Liver (tissue), 9 donors: ENCODE results near the gene CYP4F3. TPM values are rescaled to one million over a fixed set of nuclear protein-coding genes. Genes with fewer than 3 reads are reported as not detected.
A peak's percentile ranks its signal among the peaks of the same experiment; 100 is the strongest.

Experiments used
- DNase-seq: peaks from one replicate; pipeline ENCODE4 v3.0.0-alpha.2; 2017; ENCODE audit warnings: low spot score
- H3K27ac ChIP-seq, 2 donors: one replicate each; pipeline ENCODE4 v1.7.0; 2013; ENCODE audit warnings: inconsistent platforms in 2 of 2, low read length in 2 of 2, control low read depth in 1 of 2, low read depth in 1 of 2, mild to moderate bottlenecking in 1 of 2
- H3K27me3 ChIP-seq, 4 donors: one replicate each; pipeline versions ENCODE4 v1.6.1 to v1.7.0; 2013; ENCODE audit warnings: low read length in 3 of 4, inconsistent platforms in 1 of 4, mild to moderate bottlenecking in 1 of 4, moderate library complexity in 1 of 4; ENCODE audit not compliant: control insufficient read depth in 4 of 4, insufficient read depth in 4 of 4
- H3K36me3 ChIP-seq, 4 donors: one replicate each; pipeline versions ENCODE4 v1.6.1 to v1.7.0; 2013; ENCODE audit warnings: low read length in 3 of 4, mild to moderate bottlenecking in 3 of 4, low read depth in 1 of 4, moderate library complexity in 1 of 4; ENCODE audit not compliant: control insufficient read depth in 4 of 4, insufficient read depth in 3 of 4
- H3K4me1 ChIP-seq, 4 donors: one replicate each; pipeline versions ENCODE4 v1.6.1 to v1.7.0; 2013; ENCODE audit warnings: low read length in 3 of 4, mild to moderate bottlenecking in 3 of 4, moderate library complexity in 1 of 4; ENCODE audit not compliant: control insufficient read depth in 4 of 4, insufficient read depth in 4 of 4
- H3K4me3 ChIP-seq, 3 donors: one replicate each; pipeline versions ENCODE4 v1.6.1 to v1.7.0; 2013; ENCODE audit warnings: low read length in 3 of 3, control low read depth in 1 of 3, low read depth in 1 of 3, mild to moderate bottlenecking in 1 of 3
- H3K9ac ChIP-seq, 2 donors: one replicate each; pipeline ENCODE4 v1.7.0; 2013; ENCODE audit warnings: low read length in 2 of 2, mild to moderate bottlenecking in 2 of 2, moderate library complexity in 2 of 2, control low read depth in 1 of 2, low read depth in 1 of 2
- H3K9me3 ChIP-seq, 4 donors: one replicate each; pipeline versions ENCODE4 v1.6.1 to v1.7.0; 2013; ENCODE audit warnings: low read length in 3 of 4; ENCODE audit not compliant: control insufficient read depth in 4 of 4
- EGR1 ChIP-seq, 2 donors: IDR thresholded peaks; 2 replicates each; pipeline ENCODE4 v1.6.1; 2016 to 2018; ENCODE audit warnings: antibody characterized with exemption in 2 of 2, low read depth in 2 of 2
- FOXA2 ChIP-seq: IDR thresholded peaks from 2 replicates; pipeline ENCODE4 v1.6.1; 2016; ENCODE audit warnings: antibody characterized with exemption
- HNF4A ChIP-seq, 2 donors: conservative IDR thresholded peaks; 2 replicates each; pipeline ENCODE4 v1.6.1; 2016; ENCODE audit warnings: antibody characterized with exemption in 2 of 2, mild to moderate bottlenecking in 2 of 2
- JUND ChIP-seq, 2 donors: IDR thresholded peaks; 2 replicates each; pipeline ENCODE4 v1.6.1; 2016; ENCODE audit warnings: antibody characterized with exemption in 2 of 2
- NR2F2 ChIP-seq: IDR thresholded peaks from 2 replicates; pipeline ENCODE4 v1.6.1; 2016; ENCODE audit warnings: antibody characterized with exemption
- RAD21 ChIP-seq, 2 donors: IDR thresholded peaks; 2 replicates each; pipeline ENCODE4 v1.6.1; 2016; ENCODE audit warnings: antibody characterized with exemption in 2 of 2, mild to moderate bottlenecking in 2 of 2
- RXRA ChIP-seq, 2 donors: IDR thresholded peaks; 2 replicates each; pipeline ENCODE4 v1.6.1; 2017 to 2018; ENCODE audit warnings: antibody characterized with exemption in 2 of 2, mild to moderate bottlenecking in 1 of 2
- SP1 ChIP-seq: IDR thresholded peaks from 2 replicates; pipeline ENCODE4 v1.6.1; 2018; ENCODE audit warnings: antibody characterized with exemption, mild to moderate bottlenecking
- TAF1 ChIP-seq: conservative IDR thresholded peaks from 2 replicates; pipeline ENCODE4 v1.6.1; 2016; ENCODE audit warnings: antibody characterized with exemption, mild to moderate bottlenecking
- YY1 ChIP-seq: IDR thresholded peaks from 2 replicates; pipeline ENCODE4 v1.6.1; 2016; ENCODE audit warnings: antibody characterized with exemption, mild to moderate bottlenecking
- WGBS: extraction: QIAGEN DNeasy Blood & Tissue Kit; methylation state at CpG from one replicate; pipeline ENCODE4 v1.1.7; 2013; 5-methylcytosine and 5-hydroxymethylcytosine counted together
- polyA plus RNA-seq, 2 donors: library from polyadenylated mRNA; stranded (reverse) in 1 of 2; unstranded in 1 of 2; fragments of 200-250 nt in 1 of 2; fragments of >200 nt in 1 of 2; fragmentation: Nextera tagmentation in 1 of 2; extraction: Ambion mirVana in 1 of 2; gene quantifications; one replicate each; pipeline versions ENCODE4 v1.2.1 to v1.2.3, GENCODE V29; 2013 to 2015
- total RNA-seq, 2 donors: library from RNA; depleted of rRNA; stranded (reverse); fragments of >200 nt; gene quantifications; one replicate each; pipeline ENCODE4 v1.2.3, GENCODE V29; 2014
- TF ChIP-seq, protein P1 (sequence below): fragments of 150-350 bp; IDR thresholded peaks from 2 replicates; pipeline ENCODE4 v1.5.1; 2017; ENCODE audit warnings: improper control_type of control experiment, low read depth, low read length; ENCODE audit not compliant: missing input control
- TF ChIP-seq, protein P2 (sequence below): IDR thresholded peaks from 2 replicates; pipeline ENCODE4 v1.6.1; 2016; ENCODE audit warnings: antibody characterized with exemption
- TF ChIP-seq, protein P3 (sequence below): IDR thresholded peaks from 2 replicates; pipeline ENCODE4 v1.6.1; 2016; ENCODE audit warnings: antibody characterized with exemption
- TF ChIP-seq, protein P4 (sequence below): IDR thresholded peaks from 2 replicates; pipeline ENCODE4 v1.6.1; 2016; ENCODE audit warnings: antibody characterized with exemption
- donor health status: healthy.
- donor health status: healthy.
- donor health status: healthy.
- donor health status: healthy.
- donor health status: healthy.

Gene CYP4F3
- total and polyA plus RNA-seq, 4 donors = 58.4 to 168 (median 128) TPM

DNA sequence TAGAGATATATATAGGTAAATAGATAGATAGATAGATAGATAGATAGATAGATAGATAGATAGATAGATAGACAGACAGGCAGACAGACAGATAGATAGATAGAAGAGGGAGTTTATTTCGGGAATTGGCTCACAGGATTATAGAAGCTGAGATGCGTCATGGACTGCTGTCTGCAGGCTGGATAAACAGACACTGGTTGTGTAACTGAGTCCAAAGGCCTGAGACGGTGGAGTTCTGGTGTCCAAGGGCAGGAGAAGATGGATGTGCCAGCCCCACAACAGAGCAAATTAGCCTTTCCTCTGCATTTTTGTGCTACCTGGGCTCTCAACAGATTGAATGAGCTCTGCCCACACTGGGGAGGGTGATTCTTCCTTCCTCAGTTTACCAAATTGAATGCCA is 2.7 kb downstream of the CYP4F3 start (continued):
- TF ChIP-seq, protein P1, sequence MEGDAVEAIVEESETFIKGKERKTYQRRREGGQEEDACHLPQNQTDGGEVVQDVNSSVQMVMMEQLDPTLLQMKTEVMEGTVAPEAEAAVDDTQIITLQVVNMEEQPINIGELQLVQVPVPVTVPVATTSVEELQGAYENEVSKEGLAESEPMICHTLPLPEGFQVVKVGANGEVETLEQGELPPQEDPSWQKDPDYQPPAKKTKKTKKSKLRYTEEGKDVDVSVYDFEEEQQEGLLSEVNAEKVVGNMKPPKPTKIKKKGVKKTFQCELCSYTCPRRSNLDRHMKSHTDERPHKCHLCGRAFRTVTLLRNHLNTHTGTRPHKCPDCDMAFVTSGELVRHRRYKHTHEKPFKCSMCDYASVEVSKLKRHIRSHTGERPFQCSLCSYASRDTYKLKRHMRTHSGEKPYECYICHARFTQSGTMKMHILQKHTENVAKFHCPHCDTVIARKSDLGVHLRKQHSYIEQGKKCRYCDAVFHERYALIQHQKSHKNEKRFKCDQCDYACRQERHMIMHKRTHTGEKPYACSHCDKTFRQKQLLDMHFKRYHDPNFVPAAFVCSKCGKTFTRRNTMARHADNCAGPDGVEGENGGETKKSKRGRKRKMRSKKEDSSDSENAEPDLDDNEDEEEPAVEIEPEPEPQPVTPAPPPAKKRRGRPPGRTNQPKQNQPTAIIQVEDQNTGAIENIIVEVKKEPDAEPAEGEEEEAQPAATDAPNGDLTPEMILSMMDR = no peak
- TF ChIP-seq SP1 = peak; percentile 82

DNA sequence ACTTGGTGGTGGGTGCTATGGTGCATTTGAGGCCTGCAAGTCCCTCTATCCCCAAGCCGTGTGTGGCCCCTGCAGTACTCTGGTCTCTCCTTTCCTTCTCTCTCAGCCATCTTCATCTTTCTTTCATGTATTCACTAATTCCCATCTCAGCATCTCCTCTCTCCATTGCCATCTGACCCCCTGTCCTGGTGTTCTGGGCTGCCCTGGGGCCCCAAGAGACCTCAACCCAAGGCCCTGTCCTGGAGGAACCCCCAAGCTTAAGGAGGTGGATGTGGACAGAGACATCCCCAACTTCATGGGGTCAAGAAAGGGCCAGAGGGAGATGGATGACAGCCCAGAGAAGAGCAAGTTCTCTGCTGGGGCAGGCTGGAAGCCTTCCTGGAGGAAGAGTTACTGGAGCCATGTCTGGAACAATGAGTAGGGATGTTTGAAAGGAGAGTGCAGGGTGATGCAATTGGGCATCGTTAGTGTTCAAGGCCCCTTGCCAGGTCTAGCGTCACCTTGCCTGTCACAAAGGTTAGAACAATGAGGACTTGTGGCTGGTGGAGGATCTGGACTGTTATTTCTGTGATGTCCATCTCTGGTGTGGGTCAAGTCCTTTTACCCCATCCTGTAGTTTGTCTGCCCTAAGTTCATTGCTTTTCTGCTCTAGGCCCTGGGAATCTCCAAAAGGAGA is 3.5 kb downstream of the CYP4F3 start:
- DNase-seq = no peak
- H3K27ac ChIP-seq = peak overlapping the region; percentile 78 to 99
- peak overlapping the region; percentile 17 to 94 (median 36) for H3K4me3 ChIP-seq
- H3K9me3 ChIP-seq = no peaks in the 10 kb centered on the region
- H3K36me3 ChIP-seq = peaks cover 0 to 27% (median 18%) of the 10 kb centered on the region in 4 donors
- peaks cover 10 to 75% (median 64%) of the 10 kb centered on the region in 4 donors for H3K4me1 ChIP-seq
- peak overlapping the region in 1 of 2 donors; percentile 32 for H3K9ac ChIP-seq
- no peaks in the 10 kb centered on the region for H3K27me3 ChIP-seq
- WGBS = 47% methylated on average over 3 of the region's 3 CpGs
- TF ChIP-seq HNF4A (conservative IDR thresholded peaks at IDR 0.05) (peak; percentile 57 to 66), YY1 (peak; percentile 41), RAD21 (IDR thresholded peaks at IDR 0.05) (peak in 1 of 2 donors; percentile 4), RXRA (IDR thresholded peaks at IDR 0.05) (peak; percentile 44 to 63), JUND (IDR thresholded peaks at IDR 0.05) (peak; percentile 43 to 46), SP1 (peak; percentile 43)
- TF ChIP-seq, protein P2, sequence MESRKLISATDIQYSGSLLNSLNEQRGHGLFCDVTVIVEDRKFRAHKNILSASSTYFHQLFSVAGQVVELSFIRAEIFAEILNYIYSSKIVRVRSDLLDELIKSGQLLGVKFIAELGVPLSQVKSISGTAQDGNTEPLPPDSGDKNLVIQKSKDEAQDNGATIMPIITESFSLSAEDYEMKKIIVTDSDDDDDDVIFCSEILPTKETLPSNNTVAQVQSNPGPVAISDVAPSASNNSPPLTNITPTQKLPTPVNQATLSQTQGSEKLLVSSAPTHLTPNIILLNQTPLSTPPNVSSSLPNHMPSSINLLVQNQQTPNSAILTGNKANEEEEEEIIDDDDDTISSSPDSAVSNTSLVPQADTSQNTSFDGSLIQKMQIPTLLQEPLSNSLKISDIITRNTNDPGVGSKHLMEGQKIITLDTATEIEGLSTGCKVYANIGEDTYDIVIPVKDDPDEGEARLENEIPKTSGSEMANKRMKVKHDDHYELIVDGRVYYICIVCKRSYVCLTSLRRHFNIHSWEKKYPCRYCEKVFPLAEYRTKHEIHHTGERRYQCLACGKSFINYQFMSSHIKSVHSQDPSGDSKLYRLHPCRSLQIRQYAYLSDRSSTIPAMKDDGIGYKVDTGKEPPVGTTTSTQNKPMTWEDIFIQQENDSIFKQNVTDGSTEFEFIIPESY = no peak
- TF ChIP-seq, protein P3, sequence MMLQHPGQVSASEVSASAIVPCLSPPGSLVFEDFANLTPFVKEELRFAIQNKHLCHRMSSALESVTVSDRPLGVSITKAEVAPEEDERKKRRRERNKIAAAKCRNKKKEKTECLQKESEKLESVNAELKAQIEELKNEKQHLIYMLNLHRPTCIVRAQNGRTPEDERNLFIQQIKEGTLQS = peak; percentile 95
- TF ChIP-seq, protein P4, sequence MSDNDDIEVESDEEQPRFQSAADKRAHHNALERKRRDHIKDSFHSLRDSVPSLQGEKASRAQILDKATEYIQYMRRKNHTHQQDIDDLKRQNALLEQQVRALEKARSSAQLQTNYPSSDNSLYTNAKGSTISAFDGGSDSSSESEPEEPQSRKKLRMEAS = no peak

DNA sequence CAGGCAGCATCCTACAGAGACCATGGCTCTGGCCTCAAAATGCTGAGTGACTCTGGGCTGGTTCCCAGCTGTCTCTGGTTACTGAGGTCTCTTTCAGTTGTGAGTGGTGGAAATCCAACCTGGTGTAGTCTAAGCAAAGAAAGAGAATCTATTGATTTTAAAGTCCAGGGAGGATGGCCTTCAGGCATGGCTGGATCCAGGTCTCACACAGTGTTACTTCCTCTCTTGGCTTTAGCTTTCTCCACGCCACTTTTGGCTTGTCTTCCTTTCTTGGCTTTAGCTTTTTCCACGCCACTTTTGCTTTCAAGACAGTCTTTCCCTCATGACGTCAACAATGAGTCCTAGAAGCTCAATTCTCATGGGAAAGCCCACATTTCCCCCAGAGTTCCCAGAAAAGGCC is 4.1 kb downstream of the CYP4F3 start:
- H3K27ac ChIP-seq = peak overlapping the region; percentile 78 to 99
- peak overlapping the region in 2 of 3 donors; percentile 17 to 94 for H3K4me3 ChIP-seq
- no peak for TF ChIP-seq NR2F2
- no peak for TF ChIP-seq EGR1 (IDR thresholded peaks at IDR 0.05; ENCODE audit: low read depth in 2 of 2)
- TF ChIP-seq FOXA2 = no peak
- no peak for TF ChIP-seq TAF1
- TF ChIP-seq HNF4A (conservative IDR thresholded peaks at IDR 0.05) = no peak
- TF ChIP-seq, protein P3 = no peak
- TF ChIP-seq, protein P1 = no peak
- TF ChIP-seq RXRA (IDR thresholded peaks at IDR 0.05) = no peak
- no peak overlapping the region for H3K9ac ChIP-seq
- no peak for DNase-seq
- no peaks in the 10 kb centered on the region for H3K9me3 ChIP-seq
- H3K36me3 ChIP-seq = peaks cover 0 to 33% (median 23%) of the 10 kb centered on the region in 4 donors
- no peaks in the 10 kb centered on the region for H3K27me3 ChIP-seq
- H3K4me1 ChIP-seq = peaks cover 8 to 73% (median 60%) of the 10 kb centered on the region in 4 donors
- 44% methylated on average over 3 of the region's 3 CpGs for WGBS
